ENCODE measurements around the gene LBP. TPM values are rescaled to one million over a fixed set of nuclear protein-coding genes. Genes with fewer than 3 reads are reported as not detected.

The LBP gene
- not detected for total RNA-seq

- Histone ChIP-seq H3K27me3 (no peaks in the 10 kb centered on the region), H3K27ac (no peak within 1 kb of the TSS), H3K9me3 (no peaks in the 10 kb centered on the region), H3K4me3 (no peak within 1 kb of the TSS), H3K36me3 (no peaks in the 10 kb centered on the region), H3K4me1 (peaks cover 0 to 12% (median 3%) of the 10 kb centered on the region in 4 donors)
- DNase-seq, result no peak
- in situ Hi-C loops (cut with MboI; ENCODE audit: low pct_ligation_motif_present in 1 of 4, low pct_unique_long_range_greater_than_20kb in 1 of 4, low sequenced_read_pairs in 3 of 4), result no loop called here
- WGBS, 2 donors (ENCODE audit: low coverage in 1 of 2), result 70 to 94% methylated on average over 2 to 7 of the region's 8 CpGs
- intact Hi-C loops (cut with DNase I; ENCODE audit: low total_unique reads), result no loop called here
- TF ChIP-seq EP300 (IDR thresholded peaks at IDR 0.05; ENCODE audit: low read depth) (no peak), POLR2AphosphoS5 (IDR thresholded peaks at IDR 0.05) (no peak), POLR2A (IDR thresholded peaks at IDR 0.05) (no peak), CTCF (IDR thresholded peaks at IDR 0.05) (no peak)
Observed at GRCh38 chr20:38346247-38346651, at the start of gene LBP. LBP (plus strand) TSS chr20:38346482; CDS start chr20:38346517, 35 bp downstream.

GRCh38 chr20:38297916-38298674, 48.2 kb upstream of the LBP start:
- H3K9me3 ChIP-seq, result no peaks in the 10 kb centered on the region

GRCh38 chr20:38298768-38299288, 47.5 kb upstream of the LBP start:
- peaks cover 0 to 7% (median 0%) of the 10 kb centered on the region in 4 donors for H3K4me1 ChIP-seq
- in situ Hi-C loops (cut with MboI; ENCODE audit: low pct_ligation_motif_present in 1 of 4, low pct_unique_long_range_greater_than_20kb in 1 of 4, low sequenced_read_pairs in 3 of 4) (no loop called here), intact Hi-C loops (cut with DNase I; ENCODE audit: low total_unique reads) (no loop called here)
- H3K9me3 ChIP-seq, result no peaks in the 10 kb centered on the region
- H3K4me3 ChIP-seq, result no peak overlapping the region
- peaks cover 5% of the 10 kb centered on the region for H3K27me3 ChIP-seq
- no peaks in the 10 kb centered on the region for H3K36me3 ChIP-seq
- peak overlapping the region; percentile 38 to 80 (median 64) for H3K27ac ChIP-seq
- TF ChIP-seq CTCF (IDR thresholded peaks at IDR 0.05), result no peak
- TF ChIP-seq EP300 (IDR thresholded peaks at IDR 0.05; ENCODE audit: low read depth), result no peak
- peak; percentile 26 to 55 (median 42) for TF ChIP-seq POLR2AphosphoS5 (IDR thresholded peaks at IDR 0.05)
- no peak for TF ChIP-seq POLR2A (IDR thresholded peaks at IDR 0.05)
- WGBS, 2 donors (ENCODE audit: low coverage in 1 of 2), result 50 to 58% methylated on average over 3 to 12 of the region's 13 CpGs
- DNase-seq, result peak; percentile 51

More at GRCh38 chr20:38297916-38298674, 48.2 kb upstream of the LBP start:
- Histone ChIP-seq H3K27me3 (peaks cover 5% of the 10 kb centered on the region), H3K27ac (peak overlapping the region; percentile 38 to 80 (median 64)), H3K36me3 (no peaks in the 10 kb centered on the region), H3K4me3 (no peak overlapping the region), H3K4me1 (peaks cover 0 to 7% (median 0%) of the 10 kb centered on the region in 4 donors)
- intact Hi-C loops (cut with DNase I; ENCODE audit: low total_unique reads) (no loop called here), in situ Hi-C loops (cut with MboI; ENCODE audit: low pct_ligation_motif_present in 1 of 4, low pct_unique_long_range_greater_than_20kb in 1 of 4, low sequenced_read_pairs in 3 of 4) (no loop called here)
- TF ChIP-seq EP300 (IDR thresholded peaks at IDR 0.05; ENCODE audit: low read depth), result no peak
- TF ChIP-seq POLR2AphosphoS5 (IDR thresholded peaks at IDR 0.05), result no peak
- no peak for TF ChIP-seq CTCF (IDR thresholded peaks at IDR 0.05)
- no peak for TF ChIP-seq POLR2A (IDR thresholded peaks at IDR 0.05)
- WGBS, 2 donors (ENCODE audit: low coverage in 1 of 2), result 83 to 96% methylated on average over 3 to 7 of the region's 7 CpGs
- DNase-seq, result no peak

GRCh38 chr20:38299963-38300362, 46.3 kb upstream of the LBP start:
- WGBS, 2 donors (ENCODE audit: low coverage in 1 of 2), result 53 to 72% methylated on average over 3 to 6 of the region's 6 CpGs
- Histone ChIP-seq H3K9me3 (no peaks in the 10 kb centered on the region), H3K36me3 (no peaks in the 10 kb centered on the region), H3K27me3 (peaks cover 5% of the 10 kb centered on the region), H3K4me3 (no peak overlapping the region), H3K4me1 (peaks cover 0 to 7% (median 0%) of the 10 kb centered on the region in 4 donors), H3K27ac (peak overlapping the region in 2 of 4 donors; percentile 71 to 80)
- TF ChIP-seq EP300 (IDR thresholded peaks at IDR 0.05; ENCODE audit: low read depth) (no peak), POLR2A (IDR thresholded peaks at IDR 0.05) (no peak), POLR2AphosphoS5 (IDR thresholded peaks at IDR 0.05) (no peak), CTCF (IDR thresholded peaks at IDR 0.05) (no peak)
- no peak for DNase-seq
- in situ Hi-C loops (cut with MboI; ENCODE audit: low pct_ligation_motif_present in 1 of 4, low pct_unique_long_range_greater_than_20kb in 1 of 4, low sequenced_read_pairs in 3 of 4), result no loop called here
- intact Hi-C loops (cut with DNase I; ENCODE audit: low total_unique reads), result no loop called here
